Medulla oblongata (tissue), 1 donor: ENCODE data around the gene RAF1.
"Not testable (repeated sequence)": the region's sequence is repeated elsewhere in the genome, so short reads cannot be mapped to it uniquely, and the experiment has no call there.

Experiments
- DNase-seq: peaks from one replicate; pipeline ENCODE4 v3.0.0-alpha.2; 2015; ENCODE audit errors: extremely low spot score

Gene RAF1

DNA sequence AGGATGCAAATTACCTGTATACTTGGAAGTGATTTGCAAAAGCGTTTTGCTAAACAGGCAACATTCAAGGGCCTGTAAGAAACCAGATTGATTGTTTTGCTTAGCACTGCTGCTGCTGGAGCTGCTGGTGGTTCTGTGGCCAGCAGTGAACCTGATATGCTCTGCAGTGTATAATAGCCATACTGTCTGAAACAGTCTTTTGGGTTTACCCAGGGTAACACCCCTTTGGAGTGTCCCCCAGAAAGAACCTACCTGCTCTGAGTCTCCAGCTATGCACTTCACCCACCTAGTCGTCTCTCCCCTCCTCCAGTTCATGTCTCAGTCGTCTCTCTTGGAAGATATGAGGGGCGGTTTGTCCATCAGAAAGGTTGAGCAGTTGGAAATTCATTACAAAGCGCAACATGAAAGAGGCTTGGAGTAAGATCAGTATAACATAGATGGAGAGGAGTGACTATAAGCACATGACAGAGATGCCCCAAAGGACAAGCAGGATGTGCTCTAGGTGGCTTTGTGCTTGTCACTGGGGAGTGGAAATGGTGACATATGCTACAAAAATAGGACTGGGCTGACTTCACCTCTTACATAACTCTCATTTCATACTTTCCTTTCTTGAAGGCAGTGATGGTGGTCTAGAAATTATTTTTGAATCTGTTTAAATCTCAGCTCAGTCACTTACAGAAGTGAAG is 103.3 kb downstream of the RAF1 start:
- no peak for DNase-seq

DNA sequence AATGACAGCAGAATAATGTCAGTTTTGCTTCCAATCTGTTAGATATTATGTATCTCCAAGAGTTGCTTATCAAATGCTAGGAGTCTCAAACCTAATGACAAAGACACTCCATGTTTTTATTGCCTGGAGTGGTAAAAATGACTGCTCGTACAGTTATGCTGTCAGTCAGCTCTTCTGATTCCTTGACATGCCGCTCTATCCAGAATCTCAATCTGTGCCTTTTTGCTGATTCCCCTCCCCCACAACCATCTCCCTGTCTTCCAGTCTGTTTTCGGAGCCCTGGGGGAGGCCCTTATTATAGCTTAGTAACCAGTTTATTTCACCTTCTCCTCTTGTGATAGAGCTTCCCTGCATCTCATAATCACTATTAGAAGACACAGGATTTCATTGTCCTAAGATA is 104.4 kb downstream of the RAF1 start:
- DNase-seq, result no peak

- no peak for DNase-seq
Observed at GRCh38 chr3:12558706-12559105, 105.2 kb downstream of the RAF1 start.

- DNase-seq, result no peak
Observed at GRCh38 chr3:12557473-12558100, 106.3 kb downstream of the RAF1 start.

DNA sequence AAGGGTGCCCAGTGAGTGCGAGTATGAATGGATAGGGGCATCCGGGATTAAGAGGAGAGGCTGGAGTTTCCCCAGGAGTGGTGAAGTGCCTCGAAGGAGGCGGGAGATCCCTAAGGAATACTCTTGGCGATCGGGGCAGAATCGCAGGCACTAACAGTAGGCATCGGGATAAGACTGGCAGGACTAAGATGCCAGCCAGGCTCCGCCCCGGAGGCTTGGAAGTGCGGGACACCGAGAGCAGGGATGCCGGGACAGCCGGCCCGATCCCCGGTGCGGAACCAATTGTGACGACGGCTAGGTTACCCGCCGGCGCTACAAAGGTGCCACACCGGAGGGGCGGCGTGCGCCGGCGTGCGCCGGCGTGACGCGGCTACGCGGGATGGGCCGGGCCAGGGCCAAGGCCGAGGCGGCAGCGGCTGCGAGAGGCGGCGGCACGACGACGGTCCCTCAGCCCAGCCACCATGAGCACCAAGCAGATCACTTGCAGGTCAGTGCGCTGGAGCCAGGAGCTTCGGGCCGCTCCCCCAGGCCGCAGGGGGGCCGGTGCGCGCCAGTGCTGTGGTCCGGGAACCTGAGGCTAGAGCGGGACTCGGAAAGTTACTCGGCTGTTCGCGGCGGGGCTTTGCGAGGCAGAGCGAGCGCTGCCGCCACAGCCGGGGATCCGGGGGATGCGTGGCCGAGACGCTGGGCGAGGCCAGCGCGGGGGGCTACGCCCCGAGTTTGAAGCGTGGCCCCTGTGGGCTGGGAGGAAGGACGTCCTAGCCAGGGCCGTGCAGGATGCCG is 107.0 kb downstream of the RAF1 start, which contains the start of gene MKRN2:
Gene MKRN2 (plus strand): TSS at position 398 of the 783 bp plus-strand sequence. CDS start 64 bp downstream, at position 462.
- DNase-seq, result peak; percentile 83

DNA sequence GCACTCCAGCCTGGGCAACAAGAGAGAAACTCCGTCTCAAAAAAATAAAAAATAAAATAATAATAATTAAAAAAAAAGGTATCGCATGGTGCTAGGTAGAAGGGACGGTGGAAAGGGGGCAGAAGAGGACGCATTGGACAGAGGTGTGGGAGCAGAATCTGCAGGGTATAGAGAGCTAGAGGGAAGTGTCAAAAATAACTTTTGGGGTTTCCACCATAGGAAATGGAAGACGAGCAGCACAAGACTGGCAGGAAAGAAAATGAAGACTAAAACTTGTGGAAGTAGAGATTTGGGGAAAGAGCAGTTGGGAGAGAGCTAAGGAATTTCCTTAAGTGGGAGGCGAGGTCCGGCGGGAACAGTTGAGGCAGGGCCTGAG is 107.6 kb downstream of the RAF1 start:
- no peak for DNase-seq

GRCh38 chr3:12553921-12554391 is 110.0 kb downstream of the RAF1 start:
- peak; percentile 46 for DNase-seq

DNA sequence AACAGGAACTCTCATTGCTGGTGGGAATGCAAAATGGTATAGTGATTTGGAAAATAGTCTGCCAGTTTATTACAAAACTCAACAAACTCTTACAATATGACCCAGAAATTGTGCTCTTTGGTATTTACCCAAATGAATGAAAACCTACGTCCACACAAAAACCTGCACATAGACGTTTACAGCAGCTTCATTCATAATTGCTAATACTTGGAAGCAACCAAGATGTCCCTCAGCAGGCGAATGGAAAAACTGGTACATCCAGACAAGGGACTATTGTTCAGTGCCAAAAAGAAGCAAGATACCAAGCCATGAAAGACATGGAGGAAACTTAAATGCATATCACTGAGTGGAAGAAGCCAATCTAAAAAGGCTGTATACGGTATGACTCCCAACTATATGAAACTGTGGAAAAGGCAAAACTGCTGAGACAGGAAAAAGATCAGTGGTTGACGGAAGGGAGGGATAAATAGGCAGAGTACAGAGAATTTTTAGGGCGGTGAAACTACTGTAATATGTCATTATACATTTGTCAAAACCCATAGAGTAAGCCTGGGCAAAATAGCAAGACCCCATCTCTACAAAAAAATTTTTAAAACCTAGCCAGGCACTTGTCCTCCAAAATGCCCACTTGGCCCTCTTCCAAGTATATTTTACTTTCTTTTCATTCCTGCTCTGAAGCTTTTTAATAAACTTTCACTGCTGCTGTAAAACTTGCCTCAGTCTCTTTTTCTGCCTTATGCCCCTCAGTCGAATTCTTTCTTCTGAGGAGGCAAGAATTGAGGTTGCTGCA is 113.8 kb downstream of the RAF1 start:
- DNase-seq, result no peak

- no peak for DNase-seq
Observed at GRCh38 chr3:12545473-12545791, 118.5 kb downstream of the RAF1 start, which contains the start of gene MKRN2OS. Gene MKRN2OS, minus strand, starts transcription at chr3:12545499. Its CDS starts 35 bp downstream, at chr3:12545464.

DNA sequence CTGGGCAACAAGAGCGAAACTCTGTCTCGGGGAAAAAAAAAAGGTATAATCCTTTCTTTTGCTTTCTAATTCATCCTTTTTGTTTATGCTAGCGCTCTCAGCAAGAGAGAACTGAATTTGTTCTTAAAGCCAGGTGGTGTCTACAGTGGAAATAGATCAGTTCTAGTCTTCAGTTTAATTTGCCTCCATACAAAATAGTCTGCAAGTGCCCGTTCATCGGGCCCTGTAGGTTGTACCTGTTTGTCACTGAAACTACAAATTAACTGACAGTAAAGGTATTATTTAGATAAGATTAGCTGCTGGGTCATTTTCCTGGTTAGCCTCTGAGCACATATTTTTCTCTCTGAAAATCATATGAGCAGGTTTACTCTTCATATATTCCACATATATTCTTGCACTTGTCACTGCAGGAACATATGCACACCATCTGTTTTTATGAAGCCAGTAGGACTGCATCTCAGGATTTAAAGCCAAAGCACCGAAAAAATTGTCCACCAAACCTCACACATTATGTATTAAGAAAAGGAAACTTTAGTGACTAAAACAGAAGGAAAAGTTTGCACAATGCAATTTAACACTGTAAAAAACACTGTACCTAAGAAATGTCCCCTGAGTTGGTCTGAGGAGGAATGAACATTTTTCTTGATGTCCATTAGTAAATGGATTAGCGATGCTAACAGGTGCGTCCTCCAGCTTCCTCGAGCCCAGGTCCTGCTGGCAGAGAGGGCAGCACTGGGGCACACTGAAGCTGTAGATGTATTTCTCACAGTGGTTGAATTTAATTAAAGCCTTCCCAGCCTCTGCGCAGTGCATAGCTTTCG is 119.1 kb downstream of the RAF1 start:
- DNase-seq, result no peak

DNA sequence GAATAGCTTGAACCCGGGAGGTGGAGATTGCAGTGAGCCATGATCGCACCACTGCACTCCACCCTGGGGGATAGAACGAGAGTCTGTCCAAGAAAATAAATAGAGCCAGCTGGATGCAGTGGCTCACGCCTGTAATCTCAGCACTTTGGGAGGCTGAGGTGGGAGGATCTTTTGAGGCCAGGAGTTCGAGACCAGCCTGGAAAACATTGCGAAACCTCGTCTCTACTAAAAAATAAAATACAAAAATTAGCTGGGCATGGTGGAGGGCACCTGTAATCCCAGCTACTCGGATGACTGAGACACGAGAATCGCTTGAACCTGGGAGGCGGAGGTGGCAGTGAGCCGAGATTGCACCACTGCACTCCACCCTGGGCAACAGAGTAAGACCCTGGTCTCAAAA is 120.4 kb downstream of the RAF1 start:
- DNase-seq, result not testable (repeated sequence)

- DNase-seq, result no peak
Observed at GRCh38 chr3:12541625-12542024, 122.3 kb downstream of the RAF1 start.

- no peak for DNase-seq
Observed at GRCh38 chr3:12536423-12536822, 127.5 kb downstream of the RAF1 start.
